ENCODE data around the gene LINC00237.

LINC00237 gene

DNA sequence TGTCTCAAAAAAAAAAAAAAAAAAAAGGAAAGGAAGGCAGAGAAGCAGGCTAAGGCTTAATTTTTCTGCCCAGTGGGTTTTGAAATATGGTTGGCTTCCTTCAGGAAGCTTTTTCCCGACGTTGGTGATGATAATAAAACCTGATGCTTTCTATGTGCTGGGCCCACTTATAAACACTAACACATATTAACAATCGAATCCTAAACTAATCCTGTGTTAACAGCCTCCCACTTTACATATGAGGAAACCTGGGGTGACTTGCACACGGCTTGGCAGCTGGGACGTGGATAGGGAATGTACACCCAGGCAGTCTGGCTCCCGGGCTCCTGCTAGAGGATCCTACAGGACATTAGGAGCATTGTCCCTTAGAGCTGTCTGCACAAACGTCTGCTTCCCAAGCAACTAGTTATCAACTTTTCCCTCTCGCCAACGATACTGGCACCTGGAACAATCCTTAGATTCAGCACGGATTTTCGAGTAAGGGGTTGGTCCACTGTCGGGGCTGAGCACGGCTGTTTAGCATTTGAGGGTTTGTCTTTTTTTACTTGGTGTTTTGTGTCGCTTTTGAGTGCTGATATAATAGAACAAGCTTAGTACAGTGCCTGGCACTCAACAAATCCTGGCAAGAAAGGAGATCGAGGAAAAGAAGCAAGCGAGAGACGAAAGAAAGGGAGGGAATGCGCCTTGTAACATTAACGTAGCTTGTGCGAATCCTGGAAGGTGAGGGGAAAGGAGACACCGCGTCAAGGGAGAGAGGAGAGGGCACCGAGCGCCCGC lies 19.1 kb upstream of the LINC00237 start:
- DNase-seq = no peak

DNA sequence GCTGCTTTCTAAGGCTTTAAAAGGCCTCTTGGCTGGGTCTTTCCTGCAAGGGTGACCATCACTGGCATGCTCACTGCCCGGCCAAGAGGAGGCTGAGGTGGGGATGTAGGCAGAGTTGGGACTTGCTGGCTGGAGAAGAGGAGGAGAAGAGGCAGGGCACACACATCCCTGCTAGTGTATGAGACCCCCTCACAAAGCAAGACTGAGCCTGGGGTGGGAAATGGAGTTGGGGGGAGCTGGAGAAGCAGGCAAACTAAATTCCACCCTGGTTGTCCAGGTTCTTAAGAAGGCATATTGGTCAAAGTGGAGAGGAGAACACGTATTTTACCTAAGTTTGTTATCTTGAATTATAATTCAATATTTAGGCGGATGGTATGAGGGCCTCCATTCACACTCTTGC lies 18.0 kb upstream of the LINC00237 start:
- DNase-seq = no peak

DNA sequence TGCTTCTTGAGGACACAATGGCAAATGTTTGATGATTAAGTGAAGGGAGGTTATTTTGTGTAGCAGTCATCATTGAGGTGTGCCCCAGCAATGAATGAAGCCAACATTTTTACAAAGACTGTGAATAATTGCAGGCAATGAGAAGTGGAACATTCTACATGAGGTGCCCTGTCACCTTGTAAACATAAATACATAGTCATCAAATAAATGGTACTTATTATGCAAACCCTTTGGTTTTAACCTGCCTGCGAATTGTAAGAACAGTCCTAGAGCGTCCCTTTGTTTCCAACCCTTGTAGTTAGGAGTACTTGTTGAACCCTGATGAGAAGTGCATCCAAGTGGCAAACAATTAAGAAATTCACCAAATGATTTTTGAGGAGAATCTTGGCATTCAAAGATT lies 12.6 kb upstream of the LINC00237 start:
- no peak for DNase-seq

GRCh38 chr20:21118138-21118537 lies 12.0 kb upstream of the LINC00237 start:
- no peak for DNase-seq

- DNase-seq = no peak
These were observed 11.4 kb upstream of the LINC00237 start for GRCh38 chr20:21117521-21117920.

DNA sequence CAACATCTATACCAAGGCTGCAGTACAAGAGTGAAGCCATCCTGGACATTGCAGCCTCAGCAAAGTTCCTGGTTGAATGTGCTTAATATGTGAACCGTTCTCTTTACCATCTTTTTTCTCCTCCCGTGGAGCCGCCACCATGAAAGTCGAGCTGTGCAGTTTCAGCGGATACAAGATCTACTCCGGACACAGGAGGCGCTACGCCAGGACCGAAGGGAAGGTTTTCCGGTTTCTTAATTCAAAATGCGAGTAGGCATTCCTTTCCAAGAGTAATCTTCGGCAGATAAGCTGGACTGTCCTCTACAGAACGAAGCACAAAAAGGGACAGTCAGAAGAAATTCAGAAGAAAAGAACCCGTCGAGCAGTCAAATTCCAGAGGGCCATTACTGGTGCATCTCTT lies 8.4 kb upstream of the LINC00237 start:
- no peak for DNase-seq

DNA sequence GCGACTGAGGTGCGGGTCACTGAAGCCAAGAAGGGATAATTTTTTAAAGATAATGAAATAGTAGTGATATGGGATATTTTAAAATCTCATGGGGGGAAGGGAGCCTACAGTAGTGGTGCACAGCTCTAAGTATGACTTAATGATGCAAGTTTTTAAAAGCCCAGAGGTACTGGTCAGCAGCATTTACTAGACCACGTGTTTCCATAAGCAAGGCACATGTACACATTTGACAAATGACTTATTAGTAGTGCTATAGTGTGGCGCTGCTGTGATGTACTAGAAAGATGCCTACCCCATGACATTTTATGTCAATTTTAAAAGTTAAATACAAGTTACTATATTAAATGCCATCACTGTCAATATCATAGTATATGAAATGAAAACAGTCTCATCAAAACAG lies 7.5 kb upstream of the LINC00237 start:
- DNase-seq = no peak

- DNase-seq = no peak
These were observed 5.3 kb upstream of the LINC00237 start for GRCh38 chr20:21111416-21111815.

GRCh38 chr20:21110811-21111210 lies 4.7 kb upstream of the LINC00237 start:
- no peak for DNase-seq

GRCh38 chr20:21109144-21109543 lies 3.0 kb upstream of the LINC00237 start:
- DNase-seq = no peak

DNA sequence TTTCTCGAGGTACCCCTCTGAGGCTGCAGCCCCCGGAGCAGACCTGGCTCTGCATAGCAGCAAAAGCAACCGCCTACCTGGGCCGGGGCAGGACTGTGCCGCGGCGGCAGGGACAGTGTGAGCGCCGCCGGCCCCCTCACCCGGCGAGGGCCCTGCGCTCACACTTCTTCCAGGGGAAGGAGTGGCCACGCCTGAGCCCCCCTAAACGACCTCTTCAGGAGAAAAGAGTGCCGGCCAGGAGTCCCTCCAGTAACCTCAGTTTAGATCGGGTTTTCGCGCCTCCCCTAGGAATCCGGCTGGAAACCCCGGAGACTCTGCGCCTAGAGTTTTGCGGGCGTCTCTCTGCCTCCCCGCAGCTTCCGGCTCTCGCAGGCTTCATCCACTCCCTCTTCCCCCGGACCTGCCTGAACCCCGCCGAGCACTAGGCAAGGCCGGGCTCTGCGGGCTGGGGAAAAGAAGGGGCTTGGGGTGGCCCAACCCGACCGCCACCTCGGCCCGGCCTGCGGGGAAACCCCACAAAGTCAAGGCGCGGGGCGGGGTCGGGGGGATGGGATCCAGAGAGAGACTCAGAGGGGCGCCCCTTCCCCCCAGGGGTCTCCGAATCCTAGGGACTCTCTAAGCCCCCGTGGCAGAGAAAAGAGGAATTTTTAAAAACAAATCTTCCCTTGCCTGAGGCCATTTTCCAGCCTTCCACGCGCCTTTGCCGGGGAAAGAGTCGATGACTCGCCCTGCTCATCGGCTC lies 558 bp downstream of the LINC00237 start:
- no peak for DNase-seq

- DNase-seq = no peak
These were observed 1.2 kb downstream of the LINC00237 start for GRCh38 chr20:21104921-21105320.

GRCh38 chr20:21104466-21104761 lies 1.7 kb downstream of the LINC00237 start:
- DNase-seq = no peak

GRCh38 chr20:21103582-21104465 lies 2.3 kb downstream of the LINC00237 start:
- DNase-seq = no peak

DNA sequence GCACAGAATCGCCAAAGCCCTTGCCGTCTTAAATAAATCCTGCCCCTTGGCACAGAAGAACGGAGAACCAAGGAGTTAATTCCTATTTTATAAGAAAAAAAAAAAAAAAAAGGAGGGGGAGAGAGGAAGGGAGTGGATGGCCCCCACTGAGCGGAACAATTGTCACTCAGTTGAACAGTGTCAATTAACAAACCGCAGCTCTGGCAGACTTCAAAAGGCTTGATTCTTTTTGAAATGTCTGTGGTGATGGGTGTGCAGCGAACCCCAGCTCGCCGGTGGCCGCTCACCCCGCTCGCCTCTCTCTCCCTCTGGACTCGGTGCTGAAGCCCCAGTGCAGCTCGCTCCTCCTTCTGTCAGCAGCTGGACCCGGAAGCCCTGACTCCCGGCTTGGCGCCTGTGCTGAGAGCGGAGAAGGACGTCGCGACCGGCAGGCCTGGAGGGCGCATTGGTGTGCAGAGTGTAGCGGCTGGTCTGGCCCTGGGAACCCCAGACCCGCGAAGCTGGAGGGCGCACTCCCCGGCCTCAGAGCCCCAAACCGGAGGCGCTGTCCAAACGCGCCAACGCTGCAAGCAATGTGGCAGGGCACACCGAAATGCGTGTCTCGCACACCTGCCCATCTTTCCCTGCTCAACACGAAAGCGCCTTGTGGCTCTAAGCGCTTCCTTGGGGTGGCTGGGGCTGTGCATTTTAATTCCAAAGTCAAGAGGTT lies 3.4 kb downstream of the LINC00237 start:
- peak; percentile 46 for DNase-seq

- peak; percentile 34 for DNase-seq
These were observed 4.1 kb downstream of the LINC00237 start for GRCh38 chr20:21101932-21102575.

DNA sequence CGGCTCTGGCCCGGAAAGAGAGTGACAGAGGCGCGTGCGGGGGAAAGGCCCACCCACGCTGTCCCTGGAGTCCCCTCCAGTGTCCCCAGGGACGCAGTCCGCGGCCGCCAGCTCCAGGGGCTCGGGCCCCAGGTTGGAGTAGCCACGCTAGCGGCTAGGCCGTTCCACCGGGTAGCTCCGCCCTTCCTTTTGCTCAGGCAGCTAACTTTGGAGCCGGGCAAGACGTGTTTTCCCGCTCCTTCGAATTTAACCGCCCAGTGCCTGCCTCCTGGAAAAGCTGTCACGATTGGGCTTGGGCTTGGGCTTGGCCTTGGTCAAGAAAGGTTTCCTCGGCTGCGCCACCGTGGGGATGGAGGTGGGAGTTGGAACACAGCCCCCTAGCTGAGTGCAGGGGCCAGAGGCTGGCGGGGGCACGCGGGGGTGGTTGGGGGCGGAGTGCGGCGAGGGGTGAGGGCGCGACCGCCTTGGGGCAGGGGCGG lies 4.7 kb downstream of the LINC00237 start:
- no peak for DNase-seq

DNA sequence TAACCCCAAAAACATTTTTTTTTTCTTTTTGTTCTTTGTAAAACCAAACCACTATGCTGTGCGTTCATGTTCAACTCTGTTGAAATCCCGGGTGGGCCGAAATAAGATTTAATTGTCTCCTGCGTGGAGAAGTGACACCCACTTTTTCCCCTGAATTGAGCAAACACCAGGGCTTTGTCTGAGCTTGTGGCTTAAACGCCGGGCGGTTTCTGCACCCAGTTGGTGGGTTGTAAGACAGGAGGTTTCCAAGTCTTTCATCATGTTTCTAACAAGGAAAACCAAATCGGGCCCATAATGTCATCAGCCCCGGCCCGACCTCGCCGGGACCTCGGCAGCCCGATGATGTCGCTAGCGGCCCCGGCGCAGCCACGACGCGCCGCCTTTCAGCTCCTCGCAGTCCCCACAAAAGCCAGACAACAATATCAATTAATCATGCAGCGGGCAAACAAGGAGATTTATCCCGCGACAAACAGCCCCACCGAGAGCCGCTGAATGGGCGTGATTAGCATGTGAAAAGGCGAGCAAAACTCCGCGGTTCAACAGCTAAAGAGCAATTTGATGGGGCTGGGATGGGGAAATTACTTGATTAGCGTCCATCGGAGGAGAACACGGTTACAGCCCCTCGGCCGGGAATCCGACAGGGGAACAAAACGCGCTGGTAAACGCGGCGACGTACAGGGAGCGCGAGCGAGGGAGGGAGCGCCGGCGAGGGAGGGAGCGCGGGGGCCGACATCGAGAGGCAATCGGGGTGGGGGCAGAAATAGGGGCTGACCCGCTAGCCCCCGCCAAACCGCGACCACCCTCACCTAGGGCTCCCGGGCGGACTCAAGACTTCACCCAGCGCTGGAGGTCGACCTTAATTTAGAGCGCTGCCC lies 5.3 kb downstream of the LINC00237 start:
- DNase-seq = peak; percentile 28

DNA sequence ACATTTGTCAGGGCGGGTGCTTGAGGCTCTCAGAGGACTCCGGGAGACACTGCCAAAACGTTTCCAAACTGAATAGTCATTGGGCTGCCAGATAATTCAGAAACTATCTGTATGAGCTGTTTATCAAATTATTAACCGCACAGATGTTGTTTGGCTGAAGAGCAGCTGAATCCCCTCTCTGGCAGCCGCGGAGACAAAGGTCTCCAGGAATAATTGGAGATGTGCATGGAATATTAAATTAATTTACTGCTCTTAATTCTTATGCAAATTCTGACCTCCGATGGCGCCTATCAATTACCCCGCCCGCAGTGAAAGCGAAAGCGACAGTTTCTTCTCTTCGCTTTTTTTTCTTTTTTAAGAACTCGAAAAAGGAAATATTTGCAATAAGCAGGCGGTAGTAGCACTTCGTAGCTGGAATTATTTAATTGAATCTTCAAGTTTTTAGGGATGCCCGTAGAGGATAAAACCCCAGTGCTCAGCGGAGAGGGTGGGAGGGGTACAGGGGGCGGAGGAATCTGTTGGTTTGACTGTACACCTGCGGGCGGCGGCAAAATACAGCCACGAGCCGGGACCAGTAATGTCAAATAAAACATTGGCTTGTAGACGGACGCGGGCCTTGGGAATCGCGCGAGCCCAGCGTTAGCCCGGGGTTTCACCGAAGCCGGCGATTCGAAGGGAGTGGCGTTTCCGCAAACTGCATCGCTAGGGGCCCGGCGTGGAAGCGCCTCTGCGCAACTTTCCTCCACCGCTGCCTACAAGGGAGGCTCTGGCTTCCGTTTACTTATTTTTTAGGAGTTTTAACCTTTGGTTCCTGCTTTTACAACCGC lies 6.2 kb downstream of the LINC00237 start:
- DNase-seq = peak; percentile 52

- peak; percentile 25 for DNase-seq
These were observed 9.7 kb downstream of the LINC00237 start for GRCh38 chr20:21096321-21097043.
